ENCODE results near the gene UBXN7.

DNA sequence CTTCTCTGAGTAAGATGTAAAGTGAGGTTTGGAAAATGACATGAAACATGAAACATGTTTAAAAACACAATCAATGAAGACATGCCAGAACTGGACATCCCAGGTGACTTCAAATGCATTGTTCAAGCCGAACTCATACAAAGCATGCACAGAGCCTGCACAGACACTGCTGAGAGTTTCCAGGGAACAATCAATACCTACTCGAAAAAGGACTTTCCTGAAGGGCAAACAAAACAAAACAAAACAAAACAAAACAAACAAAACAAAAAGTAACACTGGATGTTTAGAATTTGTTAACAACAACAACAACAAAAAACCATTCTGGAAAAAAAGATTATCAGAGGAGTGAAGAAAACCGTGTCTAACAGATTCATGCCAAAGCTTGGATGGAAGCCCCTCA lies 83.5 kb downstream of the UBXN7 start:
- TF ChIP-seq CTCF (IDR thresholded peaks at IDR 0.05) (no peak), EP300 (IDR thresholded peaks at IDR 0.05) (no peak)

Measured in suprapubic skin (tissue), 3 donors.